Nephron (organoid): Measurements from ENCODE around the gene SIMC1.

ENCODE experiments used
- H3K27ac Mint-ChIP-seq, 3 experiments: 2 replicates each; pipeline ENCODE4 v1.8.0; 2020; ENCODE audit warnings: mixed read lengths in 3 of 3, mild to moderate bottlenecking in 2 of 3, moderate library complexity in 1 of 3
- H3K27me3 Mint-ChIP-seq: 2 replicates; pipeline ENCODE4 v1.8.0; 2021; ENCODE audit warnings: low read depth, mild to moderate bottlenecking, moderate library complexity, mixed read lengths
- H3K36me3 Mint-ChIP-seq: 2 replicates; pipeline ENCODE4 v1.8.0; 2020; ENCODE audit warnings: low read depth, mixed read lengths
- H3K4me1 Mint-ChIP-seq: 2 replicates; pipeline ENCODE4 v1.8.0; 2020; ENCODE audit warnings: mixed read lengths
- H3K4me3 Mint-ChIP-seq, 3 experiments: 2 replicates each; pipeline ENCODE4 v1.8.0; 2020; ENCODE audit warnings: mild to moderate bottlenecking in 3 of 3, mixed read lengths in 3 of 3, moderate library complexity in 2 of 3
- H3K9me3 Mint-ChIP-seq: 2 replicates; pipeline ENCODE4 v1.8.0; 2020; ENCODE audit warnings: mixed read lengths
- CTCF ChIP-seq, 3 experiments: fragments of 200-600 bp; sonication (generic); IDR thresholded peaks; one replicate each; pipeline ENCODE4 v1.5.0; 2021; ENCODE audit warnings: antibody characterized with exemption in 3 of 3; ENCODE audit not compliant: unreplicated experiment in 3 of 3

The SIMC1 gene

DNA sequence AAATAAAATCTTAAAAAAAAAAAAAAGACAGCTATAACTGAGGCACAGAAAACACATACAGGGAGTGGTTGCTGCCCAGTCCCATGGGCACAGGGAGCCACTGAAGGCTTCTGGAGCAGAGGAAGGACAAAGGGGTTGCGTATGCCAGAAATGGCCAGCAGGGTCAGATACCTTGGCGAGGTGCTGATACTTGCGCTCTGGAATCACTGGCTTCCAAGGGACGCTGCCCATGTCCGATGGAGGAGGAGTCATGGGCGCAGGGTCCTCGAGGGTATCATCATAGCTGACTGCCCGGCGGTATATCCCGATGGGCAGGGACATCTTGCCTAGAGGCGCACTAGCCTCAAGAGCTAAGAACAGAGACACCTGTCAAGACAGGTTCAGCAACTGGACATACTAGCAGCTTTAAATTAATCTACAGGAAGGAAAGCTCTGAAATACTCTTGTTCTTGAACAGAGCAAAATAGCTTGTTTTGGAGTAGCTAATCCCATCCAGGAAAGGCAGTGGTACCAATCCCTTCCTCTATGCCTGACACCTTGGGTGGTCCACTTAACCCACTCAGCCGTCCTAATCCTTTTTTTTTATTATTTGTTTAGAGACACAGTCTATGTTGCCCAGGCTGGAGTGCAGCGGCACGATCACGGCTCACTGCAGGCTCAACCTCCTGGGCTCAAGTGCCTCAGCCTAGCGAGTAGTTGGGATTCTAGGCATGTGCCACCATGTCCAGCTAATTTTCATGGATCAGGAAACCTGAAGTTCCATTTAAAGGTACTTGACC is 117.4 kb downstream of the SIMC1 start:
- Mint-ChIP-seq H3K4me3 (no peak overlapping the region), H3K27ac (no peak overlapping the region), H3K27me3 (no peaks in the 10 kb centered on the region), H3K4me1 (peaks cover 24% of the 10 kb centered on the region), H3K36me3 (peaks cover 58% of the 10 kb centered on the region), H3K9me3 (no peaks in the 10 kb centered on the region)
- no peak for TF ChIP-seq CTCF (IDR thresholded peaks at IDR 0.05; ENCODE audit: unreplicated experiment in 3 of 3)

GRCh38 chr5:176356179-176356566 is 117.9 kb downstream of the SIMC1 start:
- Mint-ChIP-seq H3K4me3 (no peak overlapping the region), H3K27me3 (no peaks in the 10 kb centered on the region), H3K36me3 (peaks cover 54% of the 10 kb centered on the region), H3K27ac (no peak overlapping the region), H3K9me3 (no peaks in the 10 kb centered on the region), H3K4me1 (peaks cover 24% of the 10 kb centered on the region)
- TF ChIP-seq CTCF (IDR thresholded peaks at IDR 0.05; ENCODE audit: unreplicated experiment in 3 of 3): no peak

- Mint-ChIP-seq H3K4me1 (peaks cover 14% of the 10 kb centered on the region), H3K27ac (peak overlapping the region in 1 of 3 experiments; percentile 50), H3K9me3 (no peaks in the 10 kb centered on the region), H3K27me3 (peaks cover 22% of the 10 kb centered on the region), H3K36me3 (peaks cover 26% of the 10 kb centered on the region), H3K4me3 (peak overlapping the region; percentile 79 to 91 (median 85))
- TF ChIP-seq CTCF (IDR thresholded peaks at IDR 0.05; ENCODE audit: unreplicated experiment in 3 of 3): no peak
These were observed 121.4 kb downstream of the SIMC1 start for GRCh38 chr5:176359658-176360057.

- H3K4me3 Mint-ChIP-seq: peak overlapping the region; percentile 98 to 99 (median 98)
- no peaks in the 10 kb centered on the region for H3K9me3 Mint-ChIP-seq
- TF ChIP-seq CTCF (IDR thresholded peaks at IDR 0.05; ENCODE audit: unreplicated experiment in 3 of 3): no peak
- H3K27ac Mint-ChIP-seq: peak overlapping the region; percentile 79 to 95 (median 85)
- H3K4me1 Mint-ChIP-seq: peaks cover 14% of the 10 kb centered on the region
- H3K27me3 Mint-ChIP-seq: peaks cover 22% of the 10 kb centered on the region
- H3K36me3 Mint-ChIP-seq: peaks cover 18% of the 10 kb centered on the region
These were observed 122.7 kb downstream of the SIMC1 start for GRCh38 chr5:176360894-176361436.

GRCh38 chr5:176361437-176362232 is 123.4 kb downstream of the SIMC1 start, which contains the start of gene KIAA1191:
KIAA1191 (minus strand) TSS chr5:176361764; CDS start chr5:176359508, 2,256 bp downstream.
- H3K36me3 Mint-ChIP-seq: peaks cover 17% of the 10 kb centered on the region
- H3K9me3 Mint-ChIP-seq: no peaks in the 10 kb centered on the region
- TF ChIP-seq CTCF (IDR thresholded peaks at IDR 0.05; ENCODE audit: unreplicated experiment in 3 of 3): no peak
- peak within 1 kb of the TSS; percentile 79 to 95 (median 93) for H3K27ac Mint-ChIP-seq
- peak within 1 kb of the TSS; percentile 98 to 99 (median 98) for H3K4me3 Mint-ChIP-seq
- H3K4me1 Mint-ChIP-seq: peaks cover 14% of the 10 kb centered on the region
- peaks cover 22% of the 10 kb centered on the region for H3K27me3 Mint-ChIP-seq
